Glomerular endothelial cell (primary cell): Measurements from ENCODE around the gene DENND1A. TPM values are rescaled to one million over a fixed set of nuclear protein-coding genes. Genes with fewer than 3 reads are reported as not detected.
"Not testable (repeated sequence)": the region's sequence is repeated elsewhere in the genome, so short reads cannot be mapped to it uniquely, and the experiment has no call there.

Experiments used
- DNase-seq: peaks from one replicate; pipeline ENCODE4 v3.0.0-alpha.2; 2011; ENCODE audit warnings: low read depth, low spot score; ENCODE audit errors: extremely low read depth
- total RNA-seq: library from RNA; depleted of rRNA; stranded (reverse); fragments of >200 nt; gene quantifications from 2 replicates; pipeline ENCODE4 v1.2.3, GENCODE V29; 2015

DENND1A gene
- total RNA-seq, 1 donor from 2014 or later, result 18.1 TPM

GRCh38 chr9:123925161-123925560 lies 4.8 kb downstream of the DENND1A start:
- no peak for DNase-seq

GRCh38 chr9:123924727-123925126 lies 5.2 kb downstream of the DENND1A start:
- DNase-seq, result no peak

- DNase-seq, result no peak
These were observed 6.0 kb downstream of the DENND1A start for GRCh38 chr9:123923884-123924283.

GRCh38 chr9:123923377-123923776 lies 6.5 kb downstream of the DENND1A start:
- DNase-seq, result no peak

GRCh38 chr9:123922911-123923310 lies 7.0 kb downstream of the DENND1A start:
- no peak for DNase-seq

- no peak for DNase-seq
These were observed 7.5 kb downstream of the DENND1A start for GRCh38 chr9:123922431-123922830.

GRCh38 chr9:123914517-123915196 lies 15.3 kb downstream of the DENND1A start:
- DNase-seq, result no peak

GRCh38 chr9:123912167-123912897 lies 17.6 kb downstream of the DENND1A start:
- no peak for DNase-seq

- no peak for DNase-seq
These were observed 18.9 kb downstream of the DENND1A start for GRCh38 chr9:123911024-123911423.

GRCh38 chr9:123909192-123909591 lies 20.7 kb downstream of the DENND1A start:
- not testable (repeated sequence) for DNase-seq

- not testable (repeated sequence) for DNase-seq
These were observed 26.4 kb downstream of the DENND1A start for GRCh38 chr9:123903550-123903949.

- no peak for DNase-seq
These were observed 35.1 kb downstream of the DENND1A start for GRCh38 chr9:123894822-123895221.

- DNase-seq, result no peak
These were observed 36.0 kb downstream of the DENND1A start for GRCh38 chr9:123893831-123894460.

GRCh38 chr9:123893115-123893514 lies 36.8 kb downstream of the DENND1A start:
- DNase-seq, result no peak

GRCh38 chr9:123887837-123888236 lies 42.1 kb downstream of the DENND1A start:
- no peak for DNase-seq

- not testable (repeated sequence) for DNase-seq
These were observed 44.1 kb downstream of the DENND1A start for GRCh38 chr9:123885834-123886233.

- DNase-seq, result no peak
These were observed 46.3 kb downstream of the DENND1A start for GRCh38 chr9:123883634-123884033.

- no peak for DNase-seq
These were observed 48.3 kb downstream of the DENND1A start for GRCh38 chr9:123881604-123882003.

GRCh38 chr9:123880420-123880819 lies 49.5 kb downstream of the DENND1A start:
- DNase-seq, result no peak

GRCh38 chr9:123876750-123877149 lies 53.2 kb downstream of the DENND1A start:
- DNase-seq, result no peak

GRCh38 chr9:123872710-123873109 lies 57.2 kb downstream of the DENND1A start:
- DNase-seq, result no peak

GRCh38 chr9:123871781-123872180 lies 58.1 kb downstream of the DENND1A start:
- no peak for DNase-seq
